ENCODE measurements around the gene SHKBP1. TPM values are rescaled to one million over a fixed set of nuclear protein-coding genes. Genes with fewer than 3 reads are reported as not detected.

SHKBP1 gene
- total and polyA plus RNA-seq, 2 of the 8 experiments (the other 6 are each of a cell fraction or from before 2014, with no cell fraction given) = 74.6 to 98.8 TPM

DNA sequence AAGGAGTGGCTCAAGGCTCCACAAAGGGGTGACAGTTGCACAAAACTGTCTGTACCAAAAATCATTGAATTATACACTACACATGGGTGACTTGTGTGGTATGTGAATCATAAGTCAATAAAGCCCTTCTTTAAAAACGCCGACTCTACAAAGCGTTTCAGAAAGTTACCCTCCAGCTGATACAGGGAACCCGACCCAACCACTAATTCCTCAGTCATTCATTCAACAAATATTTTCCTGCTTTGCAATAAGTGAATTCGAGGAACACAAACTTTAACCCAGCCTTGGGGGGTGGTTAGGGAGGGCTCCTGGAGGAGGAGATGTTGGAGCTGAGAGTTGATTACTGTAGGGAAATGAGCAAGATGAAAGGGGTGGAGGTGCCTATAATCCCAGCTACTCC is 56.5 kb downstream of the SHKBP1 start (continued):
- TF ChIP-seq, protein P1, sequence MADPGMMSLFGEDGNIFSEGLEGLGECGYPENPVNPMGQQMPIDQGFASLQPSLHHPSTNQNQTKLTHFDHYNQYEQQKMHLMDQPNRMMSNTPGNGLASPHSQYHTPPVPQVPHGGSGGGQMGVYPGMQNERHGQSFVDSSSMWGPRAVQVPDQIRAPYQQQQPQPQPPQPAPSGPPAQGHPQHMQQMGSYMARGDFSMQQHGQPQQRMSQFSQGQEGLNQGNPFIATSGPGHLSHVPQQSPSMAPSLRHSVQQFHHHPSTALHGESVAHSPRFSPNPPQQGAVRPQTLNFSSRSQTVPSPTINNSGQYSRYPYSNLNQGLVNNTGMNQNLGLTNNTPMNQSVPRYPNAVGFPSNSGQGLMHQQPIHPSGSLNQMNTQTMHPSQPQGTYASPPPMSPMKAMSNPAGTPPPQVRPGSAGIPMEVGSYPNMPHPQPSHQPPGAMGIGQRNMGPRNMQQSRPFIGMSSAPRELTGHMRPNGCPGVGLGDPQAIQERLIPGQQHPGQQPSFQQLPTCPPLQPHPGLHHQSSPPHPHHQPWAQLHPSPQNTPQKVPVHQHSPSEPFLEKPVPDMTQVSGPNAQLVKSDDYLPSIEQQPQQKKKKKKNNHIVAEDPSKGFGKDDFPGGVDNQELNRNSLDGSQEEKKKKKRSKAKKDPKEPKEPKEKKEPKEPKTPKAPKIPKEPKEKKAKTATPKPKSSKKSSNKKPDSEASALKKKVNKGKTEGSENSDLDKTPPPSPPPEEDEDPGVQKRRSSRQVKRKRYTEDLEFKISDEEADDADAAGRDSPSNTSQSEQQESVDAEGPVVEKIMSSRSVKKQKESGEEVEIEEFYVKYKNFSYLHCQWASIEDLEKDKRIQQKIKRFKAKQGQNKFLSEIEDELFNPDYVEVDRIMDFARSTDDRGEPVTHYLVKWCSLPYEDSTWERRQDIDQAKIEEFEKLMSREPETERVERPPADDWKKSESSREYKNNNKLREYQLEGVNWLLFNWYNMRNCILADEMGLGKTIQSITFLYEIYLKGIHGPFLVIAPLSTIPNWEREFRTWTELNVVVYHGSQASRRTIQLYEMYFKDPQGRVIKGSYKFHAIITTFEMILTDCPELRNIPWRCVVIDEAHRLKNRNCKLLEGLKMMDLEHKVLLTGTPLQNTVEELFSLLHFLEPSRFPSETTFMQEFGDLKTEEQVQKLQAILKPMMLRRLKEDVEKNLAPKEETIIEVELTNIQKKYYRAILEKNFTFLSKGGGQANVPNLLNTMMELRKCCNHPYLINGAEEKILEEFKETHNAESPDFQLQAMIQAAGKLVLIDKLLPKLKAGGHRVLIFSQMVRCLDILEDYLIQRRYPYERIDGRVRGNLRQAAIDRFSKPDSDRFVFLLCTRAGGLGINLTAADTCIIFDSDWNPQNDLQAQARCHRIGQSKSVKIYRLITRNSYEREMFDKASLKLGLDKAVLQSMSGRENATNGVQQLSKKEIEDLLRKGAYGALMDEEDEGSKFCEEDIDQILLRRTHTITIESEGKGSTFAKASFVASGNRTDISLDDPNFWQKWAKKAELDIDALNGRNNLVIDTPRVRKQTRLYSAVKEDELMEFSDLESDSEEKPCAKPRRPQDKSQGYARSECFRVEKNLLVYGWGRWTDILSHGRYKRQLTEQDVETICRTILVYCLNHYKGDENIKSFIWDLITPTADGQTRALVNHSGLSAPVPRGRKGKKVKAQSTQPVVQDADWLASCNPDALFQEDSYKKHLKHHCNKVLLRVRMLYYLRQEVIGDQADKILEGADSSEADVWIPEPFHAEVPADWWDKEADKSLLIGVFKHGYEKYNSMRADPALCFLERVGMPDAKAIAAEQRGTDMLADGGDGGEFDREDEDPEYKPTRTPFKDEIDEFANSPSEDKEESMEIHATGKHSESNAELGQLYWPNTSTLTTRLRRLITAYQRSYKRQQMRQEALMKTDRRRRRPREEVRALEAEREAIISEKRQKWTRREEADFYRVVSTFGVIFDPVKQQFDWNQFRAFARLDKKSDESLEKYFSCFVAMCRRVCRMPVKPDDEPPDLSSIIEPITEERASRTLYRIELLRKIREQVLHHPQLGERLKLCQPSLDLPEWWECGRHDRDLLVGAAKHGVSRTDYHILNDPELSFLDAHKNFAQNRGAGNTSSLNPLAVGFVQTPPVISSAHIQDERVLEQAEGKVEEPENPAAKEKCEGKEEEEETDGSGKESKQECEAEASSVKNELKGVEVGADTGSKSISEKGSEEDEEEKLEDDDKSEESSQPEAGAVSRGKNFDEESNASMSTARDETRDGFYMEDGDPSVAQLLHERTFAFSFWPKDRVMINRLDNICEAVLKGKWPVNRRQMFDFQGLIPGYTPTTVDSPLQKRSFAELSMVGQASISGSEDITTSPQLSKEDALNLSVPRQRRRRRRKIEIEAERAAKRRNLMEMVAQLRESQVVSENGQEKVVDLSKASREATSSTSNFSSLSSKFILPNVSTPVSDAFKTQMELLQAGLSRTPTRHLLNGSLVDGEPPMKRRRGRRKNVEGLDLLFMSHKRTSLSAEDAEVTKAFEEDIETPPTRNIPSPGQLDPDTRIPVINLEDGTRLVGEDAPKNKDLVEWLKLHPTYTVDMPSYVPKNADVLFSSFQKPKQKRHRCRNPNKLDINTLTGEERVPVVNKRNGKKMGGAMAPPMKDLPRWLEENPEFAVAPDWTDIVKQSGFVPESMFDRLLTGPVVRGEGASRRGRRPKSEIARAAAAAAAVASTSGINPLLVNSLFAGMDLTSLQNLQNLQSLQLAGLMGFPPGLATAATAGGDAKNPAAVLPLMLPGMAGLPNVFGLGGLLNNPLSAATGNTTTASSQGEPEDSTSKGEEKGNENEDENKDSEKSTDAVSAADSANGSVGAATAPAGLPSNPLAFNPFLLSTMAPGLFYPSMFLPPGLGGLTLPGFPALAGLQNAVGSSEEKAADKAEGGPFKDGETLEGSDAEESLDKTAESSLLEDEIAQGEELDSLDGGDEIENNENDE (IDR thresholded peaks at IDR 0.05; ENCODE audit: insufficient replicate concordance, low read length) = no peak
- TF ChIP-seq, protein P2, sequence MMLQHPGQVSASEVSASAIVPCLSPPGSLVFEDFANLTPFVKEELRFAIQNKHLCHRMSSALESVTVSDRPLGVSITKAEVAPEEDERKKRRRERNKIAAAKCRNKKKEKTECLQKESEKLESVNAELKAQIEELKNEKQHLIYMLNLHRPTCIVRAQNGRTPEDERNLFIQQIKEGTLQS (IDR thresholded peaks at IDR 0.05; ENCODE audit: insufficient read depth, low read depth, low read length) = no peak
- no peak for TF ChIP-seq CBX8 (IDR thresholded peaks at IDR 0.05; ENCODE audit: borderline replicate concordance, low read depth, low read length)
- TF ChIP-seq, protein P3, sequence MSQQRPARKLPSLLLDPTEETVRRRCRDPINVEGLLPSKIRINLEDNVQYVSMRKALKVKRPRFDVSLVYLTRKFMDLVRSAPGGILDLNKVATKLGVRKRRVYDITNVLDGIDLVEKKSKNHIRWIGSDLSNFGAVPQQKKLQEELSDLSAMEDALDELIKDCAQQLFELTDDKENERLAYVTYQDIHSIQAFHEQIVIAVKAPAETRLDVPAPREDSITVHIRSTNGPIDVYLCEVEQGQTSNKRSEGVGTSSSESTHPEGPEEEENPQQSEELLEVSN (IDR thresholded peaks at IDR 0.05) = no peak
- TF ChIP-seq YY1 (IDR thresholded peaks at IDR 0.05; ENCODE audit: low read depth, low read length) = no peak
